ENCODE data around the gene FAM170A.

FAM170A gene

DNA sequence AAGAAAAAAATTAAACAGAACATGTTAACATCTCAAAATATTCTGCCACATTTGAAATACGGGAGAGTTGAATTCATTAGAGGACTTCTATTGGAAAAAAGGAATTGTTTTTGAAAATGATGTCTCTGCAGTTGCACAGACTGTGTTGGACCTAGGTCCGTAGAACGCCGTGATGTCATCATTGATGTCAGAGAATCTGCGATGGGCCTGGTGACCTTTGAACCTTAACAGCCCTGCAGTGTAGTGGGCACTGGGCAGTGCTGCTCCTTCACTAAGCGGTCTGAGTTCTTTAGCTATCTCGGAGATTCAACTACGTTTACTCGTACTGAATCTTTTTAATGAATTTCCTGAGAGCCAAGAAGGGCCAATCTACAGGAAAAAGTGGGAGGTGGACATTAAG is at the start of gene FAM170A:
Gene FAM170A (plus strand): TSS at position 220 of the 400 bp plus-strand sequence. CDS start 211 bp downstream, outside the sequence.
- no peak for DNase-seq

DNA sequence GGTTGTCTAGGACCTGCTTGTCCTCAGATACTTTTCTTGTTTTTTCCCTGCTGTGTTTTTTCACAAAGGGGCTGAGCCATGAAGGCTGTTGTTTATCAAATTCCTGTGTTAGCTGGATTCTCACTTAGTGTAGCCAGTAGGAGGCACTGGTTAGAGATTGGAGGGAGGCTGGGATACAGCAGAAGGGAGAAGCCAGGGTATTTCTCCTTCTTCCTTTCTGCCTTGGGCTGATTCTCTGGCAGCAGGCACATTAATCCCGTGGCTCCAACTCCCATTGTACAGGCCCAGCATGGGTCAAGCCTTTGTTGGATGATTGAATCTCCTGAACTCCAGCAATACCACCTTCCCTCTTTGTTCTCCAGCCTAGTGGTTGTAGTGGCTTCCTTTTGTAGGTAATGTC is 46.4 kb upstream of the FAM170A start:
- no peak for DNase-seq

- DNase-seq = peak; percentile 4
Measured at GRCh38 chr5:119583684-119584083, 45.7 kb upstream of the FAM170A start.

- DNase-seq = no peak
Measured at GRCh38 chr5:119596046-119596445, 33.3 kb upstream of the FAM170A start.

DNA sequence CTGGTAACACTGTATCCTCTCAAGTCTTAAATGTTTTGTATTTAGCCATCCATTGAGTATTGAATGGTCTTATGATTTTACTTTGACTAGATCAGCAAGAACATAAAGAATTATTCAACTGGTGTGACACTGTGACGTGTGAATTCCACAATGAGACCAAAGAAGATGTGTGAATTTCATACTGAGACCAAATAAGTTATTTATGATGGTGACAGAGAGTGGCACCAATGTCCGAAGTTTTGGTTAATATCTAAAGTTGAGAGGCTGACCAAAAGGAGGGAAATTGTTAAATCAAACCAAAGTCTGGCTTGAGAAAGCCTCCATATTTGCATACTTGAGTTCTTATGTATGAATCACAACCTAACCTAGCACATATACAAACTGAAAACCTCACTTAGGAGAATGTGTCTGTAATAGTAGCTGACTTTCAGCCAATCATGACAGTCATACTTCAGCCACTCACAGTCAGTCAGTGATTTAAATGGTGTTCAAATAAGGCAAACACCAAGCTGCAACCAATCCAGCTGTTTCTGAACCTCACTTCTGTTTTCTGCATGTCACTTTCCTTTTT is 31.5 kb upstream of the FAM170A start:
- no peak for DNase-seq

GRCh38 chr5:119613937-119614336 is 15.4 kb upstream of the FAM170A start:
- no peak for DNase-seq

DNA sequence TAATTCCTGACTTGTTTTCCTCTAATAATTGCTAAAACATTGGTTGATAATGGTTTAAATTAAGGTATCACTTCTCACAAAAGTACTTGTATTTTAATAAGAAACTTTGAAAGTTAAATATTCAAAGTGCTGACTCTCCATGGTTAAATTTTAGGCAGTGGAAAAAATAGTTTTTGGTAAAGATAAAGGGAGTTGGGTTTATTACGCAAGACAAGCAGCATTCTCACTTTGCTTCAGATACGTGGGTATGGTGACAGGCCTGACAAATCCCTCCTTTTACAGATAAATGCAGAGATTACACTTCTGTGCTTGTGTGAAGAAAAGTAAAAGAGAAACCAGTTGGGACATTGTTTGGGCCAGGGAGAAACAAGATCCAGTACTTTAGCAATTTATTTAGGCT is 14.5 kb upstream of the FAM170A start:
- DNase-seq = no peak

DNA sequence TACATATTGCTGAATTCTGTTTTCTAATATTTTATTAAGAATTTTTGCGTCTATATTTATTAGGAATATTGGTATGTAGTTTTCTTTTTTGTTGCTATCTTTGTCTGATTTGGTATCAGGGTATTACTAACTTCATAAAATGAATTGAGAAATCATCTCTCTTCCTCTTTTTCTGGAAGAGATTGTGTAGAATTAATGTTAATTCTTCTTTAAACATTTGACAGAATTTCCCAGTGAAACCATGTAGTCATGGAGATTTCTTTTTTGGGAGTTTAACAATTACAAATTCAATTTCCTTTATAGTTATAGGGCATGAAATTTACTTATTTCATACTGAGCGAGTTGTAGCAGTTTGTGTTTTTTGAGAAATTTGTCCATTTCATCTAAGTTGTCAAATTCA is 3.3 kb upstream of the FAM170A start:
- no peak for DNase-seq

GRCh38 chr5:119630752-119631440 is 1.5 kb downstream of the FAM170A start:
- DNase-seq = no peak

GRCh38 chr5:119631660-119632059 is 2.3 kb downstream of the FAM170A start:
- no peak for DNase-seq

GRCh38 chr5:119651486-119651885 is 22.1 kb downstream of the FAM170A start:
- DNase-seq = no peak

DNA sequence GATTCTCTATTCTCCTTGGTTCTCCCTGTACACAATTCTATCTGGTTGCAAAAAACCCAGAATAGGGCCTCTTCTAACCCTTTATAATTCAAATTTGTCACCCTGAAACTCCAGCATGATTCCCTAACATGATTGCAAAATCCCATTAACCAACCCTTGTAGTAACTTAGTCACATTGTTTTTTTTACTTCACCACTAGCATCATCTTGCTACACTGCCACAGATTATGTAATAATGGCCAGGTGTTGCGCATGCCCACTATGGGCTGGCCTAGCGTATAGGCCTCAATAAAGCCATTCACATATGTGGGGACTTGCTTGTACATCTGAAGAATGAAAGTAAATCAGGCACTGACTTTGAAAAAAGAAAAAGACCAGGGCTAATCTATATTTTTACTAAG is 25.7 kb downstream of the FAM170A start:
- peak; percentile 6 for DNase-seq

DNA sequence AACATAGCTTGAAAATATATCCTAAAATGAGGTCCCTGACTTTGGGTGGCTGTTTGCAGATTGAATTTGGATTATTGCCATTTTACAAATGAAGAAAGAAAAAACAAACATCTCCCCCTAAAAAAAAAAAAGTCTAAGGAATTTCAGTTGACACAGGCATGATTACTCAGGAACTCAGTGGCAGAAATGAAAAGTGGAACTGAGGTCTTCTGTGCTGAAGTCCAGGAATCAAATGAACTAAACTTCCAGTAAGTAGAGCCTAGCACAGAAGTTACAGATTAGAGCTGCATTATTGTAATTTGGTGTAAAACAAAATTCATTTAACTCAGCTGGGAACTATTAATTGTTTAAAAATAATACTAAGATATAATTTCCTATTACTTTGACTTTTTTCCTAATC is 26.7 kb downstream of the FAM170A start:
- no peak for DNase-seq

DNA sequence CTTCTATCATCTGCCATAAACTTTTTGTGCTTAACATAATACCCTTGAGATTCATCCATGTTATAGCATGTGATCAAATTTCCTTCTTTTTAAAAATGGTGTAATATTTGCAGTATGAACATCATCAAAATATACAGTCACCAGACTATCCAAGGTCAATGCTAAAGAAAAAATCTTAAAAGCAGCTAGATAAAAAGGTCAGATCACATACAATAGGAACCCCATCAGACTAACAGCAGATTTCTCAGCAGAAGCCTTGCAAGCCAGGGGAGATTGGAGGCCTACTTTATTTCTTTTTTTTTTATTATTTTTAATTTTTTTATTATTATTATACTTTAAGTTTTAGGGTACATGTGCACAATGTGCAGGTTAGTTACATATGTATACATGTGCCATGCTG is 37.2 kb downstream of the FAM170A start:
- no peak for DNase-seq

DNA sequence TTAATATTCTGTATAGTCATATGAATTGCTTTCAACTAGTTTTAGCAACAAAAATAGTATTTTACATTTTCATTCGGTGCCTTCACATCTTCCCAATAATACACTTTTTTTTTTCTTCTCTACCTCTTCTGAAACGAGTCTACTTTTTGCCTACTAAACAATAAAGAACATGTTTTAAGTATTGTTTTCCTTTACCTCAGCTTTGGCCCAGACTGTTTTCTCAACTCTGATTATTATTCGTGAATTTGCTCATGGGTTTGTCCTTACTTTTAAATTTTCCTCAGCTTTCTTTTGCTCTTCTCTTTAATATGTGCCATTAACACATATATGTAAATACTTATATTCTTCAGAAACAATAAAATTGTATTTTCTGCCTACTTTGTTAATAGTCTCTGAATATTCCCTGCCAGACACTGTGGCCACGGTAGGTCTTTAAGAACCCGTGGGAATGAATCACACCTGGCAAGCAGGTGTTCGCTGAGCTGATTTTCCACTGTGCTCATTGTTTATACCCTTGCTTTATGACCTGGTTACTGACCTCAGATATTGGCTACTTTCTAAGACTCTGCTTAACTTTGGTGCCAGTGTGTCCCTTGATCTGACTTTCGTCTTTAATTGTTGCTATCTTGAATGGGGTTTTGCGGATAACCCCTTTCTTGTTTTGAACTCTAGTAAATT is 49.1 kb downstream of the FAM170A start:
- DNase-seq = no peak

DNA sequence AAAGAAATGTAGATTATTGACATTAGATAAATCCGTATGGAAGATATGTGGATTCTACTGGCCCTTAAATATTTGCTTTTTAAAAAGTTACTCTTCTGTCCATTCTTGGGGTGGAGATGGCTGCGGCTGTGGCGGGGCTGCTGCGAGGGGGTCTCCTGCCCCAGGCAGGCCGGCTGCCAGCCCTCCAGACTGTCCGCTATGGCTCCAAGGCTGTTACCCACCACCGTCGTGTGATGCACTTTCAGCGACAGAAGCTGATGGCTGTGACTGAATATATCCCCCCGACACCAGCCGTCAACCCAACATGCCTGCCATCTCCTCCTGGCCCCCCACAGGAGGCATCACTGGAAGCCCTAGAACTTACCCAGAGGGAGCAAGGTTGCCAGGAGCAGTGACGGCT is 50.7 kb downstream of the FAM170A start:
- no peak for DNase-seq

- DNase-seq = no peak
Measured at GRCh38 chr5:119681734-119682133, 52.4 kb downstream of the FAM170A start.

DNA sequence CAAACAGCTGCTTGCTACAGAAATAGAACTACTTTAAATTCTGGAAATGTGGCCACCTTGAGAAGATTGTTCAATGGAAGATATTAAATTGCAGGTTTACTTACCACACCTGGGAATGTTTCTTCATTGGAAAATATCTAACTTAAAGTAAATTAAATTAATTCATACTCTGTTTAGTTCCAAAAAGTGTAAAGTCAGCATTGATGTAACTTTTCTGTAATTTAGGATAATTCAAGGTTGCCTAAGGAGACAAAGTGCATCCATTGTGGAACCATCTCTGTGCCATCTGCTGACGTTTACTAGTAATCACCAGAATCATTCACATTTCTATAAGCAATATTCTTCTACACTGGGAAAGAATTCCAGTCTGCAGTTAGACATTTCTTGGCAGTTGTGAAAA is 53.0 kb downstream of the FAM170A start:
- no peak for DNase-seq

Data from EL (cell line).